Activated T-helper 1 cell treated with Interleukin-2 at 50 U/mL for 16 hours (primary cell): ENCODE measurements around the gene SLC30A10.
"Not testable (repeated sequence)": the region's sequence is repeated elsewhere in the genome, so short reads cannot be mapped to it uniquely, and the experiment has no call there.

Source experiments
- DNase-seq: peaks from one replicate; pipeline ENCODE4 v3.0.0-alpha.2; 2020; ENCODE audit warnings: low read depth

The SLC30A10 gene

DNA sequence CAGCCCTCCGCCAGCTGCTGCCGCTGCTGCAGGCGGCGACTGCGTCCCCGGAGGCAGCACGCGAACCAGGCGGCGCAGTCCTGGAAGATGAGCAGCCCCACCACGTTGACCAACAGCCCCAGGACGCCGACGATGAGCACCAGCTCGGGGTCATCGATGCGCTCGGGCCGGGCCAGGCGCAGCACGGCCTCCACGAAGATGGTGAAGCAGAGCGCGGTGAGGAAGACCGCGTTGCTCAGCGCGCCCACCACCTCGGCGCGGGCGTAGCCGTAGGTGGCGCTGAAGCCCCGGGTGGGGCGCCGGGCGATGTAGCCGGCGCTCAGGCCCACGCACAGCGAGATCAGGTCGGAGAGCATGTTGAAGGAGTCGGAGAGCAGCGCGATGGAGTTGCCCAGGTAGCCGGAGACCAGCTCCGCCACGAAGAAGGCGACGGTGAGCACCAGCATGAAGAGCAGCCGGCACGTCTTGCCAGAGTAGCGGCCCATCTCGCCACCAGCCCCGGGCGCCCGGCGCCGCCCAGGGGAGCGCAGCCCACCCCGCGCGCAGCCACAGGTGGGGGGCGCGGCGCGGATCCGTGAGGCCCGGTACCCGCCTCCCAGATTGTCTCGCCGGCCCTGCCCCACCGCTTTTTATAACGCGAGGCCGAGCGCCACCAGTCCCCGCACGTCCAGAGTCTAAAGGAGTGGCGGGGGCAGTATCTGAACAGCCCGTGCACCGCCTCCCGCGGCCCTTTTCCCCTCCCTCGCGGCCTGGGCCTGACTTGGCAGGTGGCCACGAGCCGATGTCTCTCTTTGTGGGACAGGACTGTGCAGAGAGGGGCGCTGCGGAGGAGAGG is at the start of gene SLC30A10:
Gene SLC30A10 (minus strand): TSS at position 602 of the 835 bp plus-strand sequence. CDS start 117 bp downstream, at position 485.
- no peak for DNase-seq

DNA sequence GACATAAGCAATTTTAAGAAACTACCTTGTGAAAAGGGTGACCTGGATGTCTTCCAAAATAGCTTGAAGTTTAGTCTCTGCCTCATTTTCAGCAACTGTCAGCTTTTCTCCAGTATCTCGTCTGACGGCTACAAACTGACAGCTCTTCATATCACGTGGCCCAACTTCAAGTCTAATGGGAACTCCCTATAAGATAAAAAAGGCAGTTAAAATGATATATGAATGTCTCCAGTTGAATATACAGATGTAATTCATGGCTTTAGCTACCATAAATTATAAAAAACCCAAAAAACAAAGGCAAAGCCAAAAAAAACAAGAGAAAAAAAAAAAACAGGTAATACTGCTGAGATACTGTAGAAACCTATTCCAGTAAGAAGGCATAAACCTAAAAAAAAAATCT is 44.9 kb upstream of the SLC30A10 start:
- DNase-seq: no peak

DNA sequence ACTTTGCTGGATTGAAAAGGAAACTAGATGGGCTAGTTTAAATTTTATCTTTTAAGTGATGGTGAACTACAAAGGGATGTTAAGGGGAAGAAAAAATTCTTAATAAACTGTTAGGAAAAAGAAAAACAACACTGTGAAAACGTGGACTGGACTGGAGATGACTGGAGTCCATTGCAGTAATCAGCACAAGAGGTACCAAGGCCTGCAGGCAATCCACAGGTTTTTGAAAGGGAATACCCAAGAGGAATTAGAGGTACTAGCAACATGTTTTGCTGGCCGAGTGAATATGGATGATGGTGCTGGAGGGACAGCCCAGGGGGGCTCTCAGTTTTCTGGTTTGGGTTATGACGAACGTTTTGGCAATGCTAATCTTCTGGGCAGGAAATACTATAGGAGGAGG is 39.0 kb upstream of the SLC30A10 start:
- no peak for DNase-seq

DNA sequence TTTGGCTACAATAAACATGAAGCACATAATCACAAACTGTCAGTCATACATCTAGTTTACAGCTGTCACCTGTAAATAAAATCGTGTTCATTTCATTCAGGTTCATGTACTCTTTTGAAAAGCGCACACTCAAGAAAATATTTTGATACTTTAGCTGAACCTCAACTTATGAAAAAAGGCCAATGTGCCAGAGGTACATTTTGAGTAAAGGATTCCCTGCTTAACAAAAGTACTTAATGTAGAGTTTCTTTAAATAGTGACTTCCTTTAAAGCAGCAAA is 37.7 kb upstream of the SLC30A10 start:
- DNase-seq: no peak

DNA sequence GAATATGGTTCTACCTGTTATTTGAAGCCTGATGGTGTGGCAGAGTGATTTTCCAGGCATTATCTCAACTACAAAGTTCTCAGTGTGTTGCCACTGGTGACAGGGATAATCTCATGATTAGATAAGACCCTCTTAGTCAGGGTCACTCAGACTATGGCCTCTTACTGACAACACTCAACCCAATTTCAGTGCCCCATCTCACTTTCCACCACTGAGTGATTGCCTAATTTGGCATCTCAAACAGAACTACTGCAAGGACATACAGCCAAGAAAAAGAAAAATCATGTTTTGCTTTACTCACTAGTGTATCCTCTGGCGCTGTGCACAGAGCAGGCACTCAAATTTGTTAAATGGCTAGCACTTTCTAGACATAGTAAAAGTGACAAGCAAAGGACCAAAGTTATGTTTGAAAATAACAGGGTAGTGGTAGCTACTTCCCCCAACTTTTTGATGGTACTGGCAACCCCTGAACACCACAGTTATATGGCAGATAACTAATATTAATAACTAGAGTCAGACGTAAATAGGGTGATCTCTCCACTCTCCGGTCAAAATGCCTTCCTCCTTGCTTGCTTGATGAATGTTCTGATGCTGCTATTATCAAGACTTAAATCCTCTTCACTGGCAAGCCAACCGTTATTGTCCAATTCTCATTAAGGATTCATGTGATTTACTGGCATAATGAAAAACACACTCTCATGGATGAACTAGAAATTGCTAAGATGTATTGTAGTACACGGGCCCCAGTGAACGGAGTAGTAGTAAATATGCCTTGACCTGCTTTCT is 37.1 kb upstream of the SLC30A10 start:
- DNase-seq: no peak

DNA sequence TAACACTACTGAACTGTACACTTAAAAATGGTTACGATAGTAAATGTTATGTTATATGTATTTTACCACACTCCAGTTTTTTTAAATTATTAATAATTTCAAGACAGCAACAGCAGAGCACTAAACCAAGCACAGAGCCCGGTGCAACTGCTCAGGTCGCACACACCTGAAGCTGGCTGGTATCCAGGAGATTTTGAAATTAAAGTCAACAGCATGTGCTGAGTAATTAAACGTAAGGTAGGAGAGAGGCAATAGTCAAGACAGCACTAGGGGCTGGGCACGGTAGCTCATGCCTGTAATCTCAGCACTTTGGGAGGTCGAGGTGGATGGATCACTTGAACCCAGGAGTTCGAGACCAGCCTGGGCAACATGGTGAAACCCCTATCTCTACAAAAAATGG is 35.1 kb upstream of the SLC30A10 start:
- no peak for DNase-seq

DNA sequence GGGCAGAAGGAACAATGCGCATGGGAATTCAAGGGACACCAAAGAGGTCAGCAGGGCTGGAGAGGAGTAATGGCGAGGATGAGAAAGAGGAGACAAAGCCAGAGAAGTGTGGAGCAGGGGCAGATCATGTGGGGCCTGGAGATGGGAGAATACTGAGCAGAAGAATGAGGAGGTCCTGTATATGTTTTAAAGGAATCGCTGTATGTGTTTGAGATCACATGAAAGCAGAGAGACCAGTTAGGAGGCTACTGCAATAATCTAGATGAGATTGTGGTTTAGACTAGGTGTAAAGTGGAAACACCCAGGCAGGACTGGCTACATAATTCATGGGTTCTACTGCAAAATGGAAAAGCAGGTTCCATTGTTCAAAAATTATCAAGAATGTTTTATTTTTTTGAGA is 33.3 kb upstream of the SLC30A10 start:
- no peak for DNase-seq

DNA sequence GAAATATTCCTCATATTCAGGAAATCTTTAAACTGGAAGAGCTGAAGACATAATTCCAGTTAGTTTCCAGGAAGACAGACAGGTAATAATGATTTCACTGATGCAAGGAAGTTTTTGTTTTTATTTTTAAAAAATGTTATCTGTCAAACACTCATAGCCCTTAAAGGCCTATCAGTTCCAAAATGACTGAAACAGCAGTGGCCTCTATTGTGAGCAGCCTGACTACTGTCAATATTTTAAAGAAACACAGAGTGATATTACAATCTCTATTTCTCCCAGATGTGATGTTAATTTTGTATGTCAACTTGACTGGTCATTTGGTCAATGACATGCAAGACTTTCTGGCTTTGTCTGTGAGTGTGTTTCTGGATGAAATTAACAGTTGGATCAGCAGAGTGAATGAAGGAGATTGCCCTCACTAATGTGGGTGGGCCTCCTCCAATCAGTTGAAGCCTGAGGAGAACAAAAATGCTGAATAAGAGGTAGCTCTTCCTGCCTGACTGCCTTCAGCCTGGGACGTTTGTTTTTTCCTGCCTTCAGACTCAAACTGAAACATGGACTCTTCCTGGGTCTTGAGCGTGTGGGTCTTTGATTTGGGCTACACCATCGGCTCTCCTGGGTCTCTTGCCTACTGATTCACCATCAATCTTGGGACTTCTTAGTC is 31.3 kb upstream of the SLC30A10 start:
- DNase-seq: no peak

DNA sequence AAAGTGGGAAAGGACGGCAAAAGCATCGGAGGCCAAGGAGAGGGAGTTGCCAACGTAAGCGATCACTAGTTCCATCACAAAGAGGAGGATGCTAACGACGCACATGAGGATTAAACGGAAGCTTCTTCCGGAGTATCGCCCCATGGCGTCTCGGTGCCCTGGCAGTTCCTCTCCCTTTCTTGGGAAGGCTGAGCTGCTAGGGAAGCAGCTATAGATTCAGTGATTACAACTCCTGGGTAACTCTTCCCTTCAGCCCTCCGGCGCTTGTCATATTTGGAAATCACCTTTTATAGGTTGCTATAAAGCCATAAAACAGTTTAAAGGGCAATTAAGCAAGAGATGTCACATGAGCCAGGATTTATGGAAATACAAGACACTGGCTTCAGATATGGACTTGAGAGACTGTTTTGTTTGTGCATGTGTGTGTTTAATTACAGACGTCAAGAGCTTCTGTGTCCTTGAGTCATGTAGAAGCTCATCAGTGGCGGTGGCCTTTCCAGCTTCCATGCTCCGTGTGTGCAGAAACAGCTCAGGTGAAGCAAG is 30.6 kb upstream of the SLC30A10 start:
- DNase-seq: no peak

GRCh38 chr1:219954736-219955421 is 26.5 kb upstream of the SLC30A10 start:
- no peak for DNase-seq

DNA sequence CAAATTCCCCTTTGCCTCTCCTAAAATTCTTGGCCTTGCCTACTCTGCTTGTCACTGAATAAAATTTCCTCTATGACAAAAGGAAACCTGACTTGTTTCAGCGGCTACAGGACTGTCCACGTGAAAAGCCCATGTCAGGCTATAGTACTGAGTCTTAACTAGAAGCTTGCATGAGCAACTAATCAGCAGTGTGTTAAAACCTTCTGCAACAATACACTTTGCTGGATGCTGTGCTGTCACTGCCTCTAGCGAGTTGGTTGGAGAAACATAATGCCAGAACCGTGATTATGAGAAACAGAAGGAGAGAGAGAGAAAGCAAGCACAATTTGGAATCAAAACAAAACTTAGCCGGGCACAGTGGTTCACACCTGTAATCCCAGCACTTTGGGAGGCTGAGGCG is 25.7 kb upstream of the SLC30A10 start:
- DNase-seq: no peak

DNA sequence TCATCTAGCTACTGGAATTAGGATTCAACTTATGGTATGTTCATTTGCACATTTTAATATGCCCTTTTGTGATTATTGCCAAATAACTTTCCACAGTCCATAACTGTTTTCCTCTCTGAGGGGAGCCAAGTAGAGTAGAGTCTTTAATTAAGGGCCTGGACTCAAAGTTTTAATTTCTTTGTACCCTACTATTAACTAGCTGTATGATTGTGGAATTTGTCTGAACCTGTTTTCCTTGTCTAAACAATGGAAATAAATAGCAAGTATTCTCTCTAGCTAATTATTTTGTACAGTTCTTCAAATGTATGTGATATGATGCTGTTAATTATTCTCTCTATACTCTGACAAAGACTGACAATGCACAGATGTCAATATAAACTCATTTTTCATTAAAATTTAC is 24.0 kb upstream of the SLC30A10 start:
- DNase-seq: no peak

DNA sequence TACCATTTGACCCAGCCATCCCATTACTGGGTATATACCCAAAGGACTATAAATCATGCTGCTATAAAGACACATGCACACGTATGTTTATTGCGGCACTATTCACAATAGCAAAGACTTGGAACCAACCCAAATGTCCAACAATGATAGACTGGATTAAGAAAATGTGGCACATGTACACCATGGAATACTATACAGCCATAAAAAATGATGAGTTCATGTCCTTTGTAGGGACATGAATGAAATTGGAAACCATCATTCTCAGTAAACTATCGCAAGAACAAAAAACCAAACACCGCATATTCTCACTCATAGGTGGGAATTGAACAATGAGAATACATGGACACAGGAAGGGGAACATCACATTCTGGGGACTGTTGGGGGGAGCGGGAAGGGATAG is 20.9 kb upstream of the SLC30A10 start:
- not testable (repeated sequence) for DNase-seq

- not testable (repeated sequence) for DNase-seq
These were observed 20.4 kb upstream of the SLC30A10 start for GRCh38 chr1:219948766-219949165.

DNA sequence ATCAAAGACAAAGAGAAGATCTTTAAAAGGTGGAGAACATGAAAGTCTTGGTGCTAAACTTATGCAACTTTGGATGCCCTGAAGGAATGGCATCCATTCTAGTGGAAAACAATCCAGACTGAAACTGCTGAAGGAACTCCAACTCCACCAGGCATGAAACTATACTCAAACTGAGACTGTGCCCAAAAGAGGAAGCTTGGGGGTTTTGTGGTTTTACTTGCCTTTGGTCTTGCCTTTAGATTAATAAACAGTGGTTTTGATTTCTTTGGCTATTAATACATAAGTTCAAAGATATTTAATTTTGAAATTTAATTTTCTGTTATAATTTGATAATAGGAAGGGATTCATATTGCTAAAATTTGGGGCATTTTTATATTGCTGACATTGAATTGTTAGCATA is 17.4 kb upstream of the SLC30A10 start:
- DNase-seq: no peak

- DNase-seq: no peak
These were observed 13.1 kb upstream of the SLC30A10 start for GRCh38 chr1:219941179-219942118.

- no peak for DNase-seq
These were observed 12.3 kb upstream of the SLC30A10 start for GRCh38 chr1:219940707-219941106.

DNA sequence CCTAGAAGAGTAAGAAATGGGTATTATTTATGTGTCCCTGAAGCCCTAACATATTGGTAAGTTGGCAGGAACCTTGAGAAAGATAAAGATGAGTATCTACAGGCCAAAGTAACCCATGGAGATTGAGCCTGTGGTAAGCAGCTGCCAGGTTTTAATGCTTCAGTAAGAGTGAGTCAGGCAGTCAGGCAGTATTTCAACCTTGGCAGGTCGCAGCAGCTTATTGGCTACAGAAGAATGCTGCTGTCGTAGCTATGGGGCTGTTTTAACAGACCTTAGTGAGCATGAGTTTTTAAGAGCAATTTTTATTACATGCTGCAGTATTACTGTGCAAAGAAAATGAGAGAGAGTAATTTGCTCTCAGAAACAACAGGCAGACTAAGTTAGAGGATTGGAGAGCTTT is 10.3 kb upstream of the SLC30A10 start:
- no peak for DNase-seq

DNA sequence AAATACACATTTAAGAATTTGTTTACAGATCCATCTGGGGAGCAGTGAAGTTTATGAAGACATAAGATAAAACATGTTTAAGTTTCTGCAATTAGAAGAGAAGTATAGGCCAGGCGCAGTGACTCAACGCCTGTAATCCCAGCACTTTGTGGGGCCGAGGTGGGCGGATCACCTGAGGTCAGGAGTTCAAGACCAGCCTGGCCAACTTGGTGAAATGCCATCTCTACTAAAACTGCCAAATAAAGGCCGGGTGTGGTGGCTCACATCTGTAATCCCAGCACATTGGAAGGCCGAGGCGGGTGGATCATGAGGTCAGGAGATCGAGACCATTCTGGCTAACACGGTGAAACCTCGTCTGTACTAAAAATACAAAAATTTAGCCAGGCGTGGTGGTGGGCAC is 5.4 kb upstream of the SLC30A10 start:
- DNase-seq: not testable (repeated sequence)

DNA sequence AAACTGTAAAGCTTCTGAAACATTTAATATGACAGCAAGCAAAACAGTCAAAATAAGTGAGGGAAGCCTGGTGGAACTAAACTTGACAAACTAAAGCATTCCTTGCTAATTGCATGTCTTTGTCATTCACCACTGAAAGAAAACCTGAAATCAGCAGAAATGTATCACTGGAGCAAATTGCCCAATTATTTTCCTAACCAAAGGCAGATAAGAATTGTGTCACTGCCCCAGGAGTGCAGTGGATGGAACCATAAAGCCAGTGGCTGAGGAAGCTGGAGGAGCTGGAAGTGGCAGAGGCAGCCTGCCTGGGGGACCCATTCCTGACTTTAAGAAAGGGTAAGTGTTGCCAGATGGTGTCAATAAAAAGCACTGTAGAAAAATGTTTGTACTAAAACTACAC is 2.7 kb upstream of the SLC30A10 start:
- DNase-seq: no peak

GRCh38 chr1:219928791-219929118 is 398 bp upstream of the SLC30A10 start:
- DNase-seq: no peak
